HEK293T (cell line): Measurements from ENCODE around the gene STAT6.

ENCODE experiments used
- BHLHE40 ChIP-seq: fragments of 450-650 bp; IDR thresholded peaks from 2 replicates; pipeline ENCODE4 v1.6.1; 2016; ENCODE audit warnings: mild to moderate bottlenecking, moderate library complexity, borderline replicate concordance
- ELF4 ChIP-seq: fragments of 450-650 bp; IDR thresholded peaks from 2 replicates; pipeline ENCODE4 v1.6.1; 2017; ENCODE audit warnings: antibody characterized with exemption
- FOXK2 ChIP-seq: fragments of 450-650 bp; IDR thresholded peaks from 2 replicates; pipeline ENCODE4 v1.6.1; 2016; ENCODE audit warnings: mild to moderate bottlenecking
- PKNOX1 ChIP-seq: fragments of 450-650 bp; IDR thresholded peaks from 2 replicates; pipeline ENCODE4 v1.6.1; 2016
- SP1 ChIP-seq: fragments of 450-650 bp; IDR thresholded peaks from 2 replicates; pipeline ENCODE4 v1.6.1; 2017
- SUZ12 ChIP-seq: fragments of 450-650 bp; IDR thresholded peaks from 2 replicates; pipeline ENCODE4 v1.6.1; 2016; ENCODE audit warnings: mild to moderate bottlenecking
- TARDBP ChIP-seq: fragments of 450-650 bp; IDR thresholded peaks from 2 replicates; pipeline ENCODE4 v1.6.1; 2016
- ZNF384 ChIP-seq: fragments of 450-650 bp; IDR thresholded peaks from 2 replicates; pipeline ENCODE4 v1.6.1; 2016

GRCh38 chr12:57157588-57158173 lies 46.5 kb upstream of the STAT6 start:
- TF ChIP-seq SUZ12 (no peak), ELF4 (no peak), SP1 (no peak), FOXK2 (no peak), PKNOX1 (no peak), TARDBP (no peak), BHLHE40 (no peak), ZNF384 (no peak)
